Peyer's patch (tissue), 4 donors: ENCODE measurements around the gene KLHL3. TPM values are rescaled to one million over a fixed set of nuclear protein-coding genes. Genes with fewer than 3 reads are reported as not detected.

Experiments used
- DNase-seq, 3 donors: peaks; one replicate each; pipeline ENCODE4 v3.0.0-alpha.2; 2017 to 2019
- H3K27ac ChIP-seq, 4 donors: fragments of 200-600 bp; sonication (generic); one replicate each; pipeline ENCODE4 v1.5.1; 2016 to 2019
- H3K27me3 ChIP-seq, 2 donors: fragments of 200-600 bp; sonication (generic); one replicate each; pipeline ENCODE4 v1.5.1; 2019
- H3K36me3 ChIP-seq, 3 donors: fragments of 200-600 bp; sonication (generic); one replicate each; pipeline ENCODE4 v1.5.1; 2016 to 2019
- H3K4me1 ChIP-seq, 4 donors: fragments of 200-600 bp; sonication (generic); one replicate each; pipeline ENCODE4 v1.5.1; 2016 to 2019
- H3K4me3 ChIP-seq, 4 donors: fragments of 200-600 bp; sonication (generic); 1 replicate in 3 of 4; 2 replicates in 1 of 4; pipeline ENCODE4 v1.5.1; 2016 to 2019; ENCODE audit warnings: mild to moderate bottlenecking in 1 of 4
- H3K9me3 ChIP-seq, 4 donors: fragments of 200-600 bp; sonication (generic); one replicate each; pipeline ENCODE4 v1.5.1; 2016 to 2019; ENCODE audit warnings: mild to moderate bottlenecking in 1 of 4
- POLR2A ChIP-seq, 2 donors: fragments of 450-650 bp; IDR thresholded peaks; one replicate each; pipeline ENCODE4 v1.5.1; 2017; ENCODE audit warnings: antibody characterized with exemption in 2 of 2, mild to moderate bottlenecking in 2 of 2, moderate library complexity in 2 of 2
- total RNA-seq, 4 donors: library from RNA; depleted of rRNA; stranded (reverse); fragments of >200 nt; gene quantifications; one replicate each; pipeline ENCODE4 v1.1.0, GENCODE V29; 2016
- TF ChIP-seq, protein P1 (sequence below), 6 experiments: fragments of 450-650 bp in 4 of 6; fragments of 200-600 bp in 2 of 6; sonication (generic) in 1 of 6; IDR thresholded peaks; one replicate each; pipeline ENCODE4 v1.5.1; 2017 to 2019; ENCODE audit warnings: antibody characterized with exemption in 6 of 6, mild to moderate bottlenecking in 3 of 6, moderate library complexity in 1 of 6

Gene KLHL3
- total RNA-seq, 4 donors from 2014 or later = 5.0 to 9.5 (median 6.3) TPM

DNA sequence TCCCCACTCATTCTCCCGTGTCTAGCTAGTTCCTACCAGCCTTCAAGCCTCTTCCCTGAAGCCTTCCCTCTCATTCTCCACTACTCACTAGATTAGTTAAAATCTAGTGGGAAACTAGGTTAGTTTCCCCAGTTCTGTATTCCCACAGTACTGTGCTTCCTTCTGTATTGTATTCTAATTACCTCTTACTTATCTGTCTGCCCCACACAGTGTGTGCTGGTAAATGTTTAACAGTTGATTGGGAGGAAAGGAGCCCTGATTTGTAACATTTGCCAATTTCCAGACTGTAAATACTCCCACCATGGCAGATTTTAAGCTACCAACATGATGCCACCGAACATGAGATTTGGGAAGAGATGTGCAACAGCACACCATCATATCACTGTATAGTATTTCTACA lies 8.3 kb downstream of the KLHL3 start:
- Histone ChIP-seq H3K4me3 (no peak overlapping the region), H3K4me1 (no peaks in the 10 kb centered on the region), H3K27ac (no peak overlapping the region), H3K27me3 (no peaks in the 10 kb centered on the region), H3K36me3 (no peaks in the 10 kb centered on the region), H3K9me3 (no peaks in the 10 kb centered on the region)
- no peak for TF ChIP-seq POLR2A (IDR thresholded peaks at IDR 0.05)
- no peak for DNase-seq

DNA sequence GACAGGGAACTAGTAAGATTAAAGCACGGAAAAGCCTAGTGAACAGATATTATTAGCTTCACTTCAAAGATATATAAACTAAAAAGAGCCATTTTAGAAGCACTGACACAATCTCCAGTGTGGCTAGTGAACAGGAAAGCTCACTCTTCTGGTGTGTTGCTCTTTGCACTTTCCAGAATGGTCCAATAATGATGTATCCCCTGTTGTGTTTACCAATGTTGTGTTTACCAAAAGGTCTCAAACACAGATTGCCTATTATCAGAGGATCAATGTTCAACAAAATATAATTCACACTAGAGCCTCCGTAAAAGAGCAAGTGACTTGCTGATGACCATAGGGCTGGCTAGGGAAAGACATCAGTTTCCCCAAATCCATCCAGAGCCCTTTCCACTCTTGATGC lies 11.6 kb downstream of the KLHL3 start:
- no peak for TF ChIP-seq POLR2A (IDR thresholded peaks at IDR 0.05)
- TF ChIP-seq, protein P1, sequence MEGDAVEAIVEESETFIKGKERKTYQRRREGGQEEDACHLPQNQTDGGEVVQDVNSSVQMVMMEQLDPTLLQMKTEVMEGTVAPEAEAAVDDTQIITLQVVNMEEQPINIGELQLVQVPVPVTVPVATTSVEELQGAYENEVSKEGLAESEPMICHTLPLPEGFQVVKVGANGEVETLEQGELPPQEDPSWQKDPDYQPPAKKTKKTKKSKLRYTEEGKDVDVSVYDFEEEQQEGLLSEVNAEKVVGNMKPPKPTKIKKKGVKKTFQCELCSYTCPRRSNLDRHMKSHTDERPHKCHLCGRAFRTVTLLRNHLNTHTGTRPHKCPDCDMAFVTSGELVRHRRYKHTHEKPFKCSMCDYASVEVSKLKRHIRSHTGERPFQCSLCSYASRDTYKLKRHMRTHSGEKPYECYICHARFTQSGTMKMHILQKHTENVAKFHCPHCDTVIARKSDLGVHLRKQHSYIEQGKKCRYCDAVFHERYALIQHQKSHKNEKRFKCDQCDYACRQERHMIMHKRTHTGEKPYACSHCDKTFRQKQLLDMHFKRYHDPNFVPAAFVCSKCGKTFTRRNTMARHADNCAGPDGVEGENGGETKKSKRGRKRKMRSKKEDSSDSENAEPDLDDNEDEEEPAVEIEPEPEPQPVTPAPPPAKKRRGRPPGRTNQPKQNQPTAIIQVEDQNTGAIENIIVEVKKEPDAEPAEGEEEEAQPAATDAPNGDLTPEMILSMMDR (IDR thresholded peaks at IDR 0.05) = no peak
- Histone ChIP-seq H3K36me3 (no peaks in the 10 kb centered on the region), H3K27me3 (no peaks in the 10 kb centered on the region), H3K27ac (no peak overlapping the region), H3K9me3 (no peaks in the 10 kb centered on the region), H3K4me1 (no peaks in the 10 kb centered on the region), H3K4me3 (no peak overlapping the region)
- DNase-seq = no peak

DNA sequence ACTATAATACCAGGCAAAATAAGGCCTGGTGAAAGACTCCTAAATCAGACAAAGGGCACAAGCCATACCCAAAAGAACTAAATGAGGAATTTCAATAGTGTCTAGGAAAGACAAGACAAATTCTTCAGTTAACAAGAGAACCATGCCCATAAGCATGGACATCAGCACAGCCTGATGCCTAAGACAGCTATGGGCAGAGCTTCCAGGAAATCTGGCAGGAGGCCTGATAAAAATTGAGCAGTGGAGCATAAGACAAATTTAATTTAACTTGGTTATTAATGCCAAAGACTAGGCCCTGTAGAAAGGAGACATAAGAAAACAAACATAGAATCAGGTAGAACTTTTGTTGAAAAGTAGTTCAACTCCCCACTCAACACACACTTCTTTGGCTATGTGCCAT lies 17.3 kb downstream of the KLHL3 start:
- Histone ChIP-seq H3K36me3 (no peaks in the 10 kb centered on the region), H3K9me3 (no peaks in the 10 kb centered on the region), H3K27ac (no peak overlapping the region), H3K27me3 (no peaks in the 10 kb centered on the region), H3K4me3 (no peak overlapping the region), H3K4me1 (no peaks in the 10 kb centered on the region)
- DNase-seq = no peak
- TF ChIP-seq, protein P1 (IDR thresholded peaks at IDR 0.05) = no peak
- no peak for TF ChIP-seq POLR2A (IDR thresholded peaks at IDR 0.05)

DNA sequence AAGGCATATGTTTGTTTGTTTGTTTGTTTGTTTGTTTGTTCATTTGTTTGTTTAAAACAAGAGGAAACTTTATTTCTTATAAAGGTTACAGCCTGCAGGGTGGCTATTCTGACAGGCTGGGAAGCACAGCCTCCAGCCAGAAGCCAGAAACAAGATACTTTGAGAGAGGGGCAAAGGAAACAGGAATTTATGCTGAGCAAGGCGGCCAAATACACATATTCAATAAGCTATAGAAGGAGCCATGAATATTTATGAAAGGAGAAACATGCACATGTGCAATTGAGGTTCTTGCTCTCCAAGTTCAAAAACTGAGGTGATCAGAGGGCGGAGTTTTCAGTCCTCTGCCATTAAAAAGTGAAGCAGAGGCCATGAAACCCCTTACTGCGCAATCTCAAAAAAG lies 19.6 kb downstream of the KLHL3 start:
- no peaks in the 10 kb centered on the region for H3K27me3 ChIP-seq
- TF ChIP-seq, protein P1 (IDR thresholded peaks at IDR 0.05) = no peak
- TF ChIP-seq POLR2A (IDR thresholded peaks at IDR 0.05) = no peak

DNA sequence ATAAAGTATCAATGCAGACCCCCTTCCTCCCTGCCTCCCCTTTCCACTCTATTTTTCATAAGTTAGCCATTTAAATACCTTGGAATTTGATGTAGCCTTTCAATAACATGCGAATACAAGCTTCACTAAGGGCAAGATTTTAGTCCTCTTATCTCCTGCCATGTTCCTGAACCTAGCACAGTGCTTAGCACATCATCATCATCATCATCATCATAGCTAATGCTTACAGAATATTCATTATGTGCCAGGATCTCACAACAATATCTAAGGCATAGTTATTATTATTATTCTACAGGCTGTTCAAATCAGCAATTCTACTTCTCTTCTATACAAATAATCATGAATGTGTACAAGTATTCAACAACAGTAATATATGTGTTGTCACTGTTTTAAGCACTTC lies 20.4 kb downstream of the KLHL3 start:
- no peak for DNase-seq
- Histone ChIP-seq H3K4me3 (no peak overlapping the region), H3K36me3 (no peaks in the 10 kb centered on the region), H3K4me1 (no peaks in the 10 kb centered on the region), H3K27ac (no peak overlapping the region), H3K9me3 (no peaks in the 10 kb centered on the region), H3K27me3 (no peaks in the 10 kb centered on the region)
- TF ChIP-seq POLR2A (IDR thresholded peaks at IDR 0.05) = no peak
- TF ChIP-seq, protein P1 (IDR thresholded peaks at IDR 0.05) = no peak

More for the DNA sequence above, 19.6 kb downstream of the KLHL3 start:
- H3K9me3 ChIP-seq = no peaks in the 10 kb centered on the region
- no peak overlapping the region for H3K27ac ChIP-seq
- no peak for DNase-seq
- no peak overlapping the region for H3K4me3 ChIP-seq
- H3K36me3 ChIP-seq = no peaks in the 10 kb centered on the region
- no peaks in the 10 kb centered on the region for H3K4me1 ChIP-seq

DNA sequence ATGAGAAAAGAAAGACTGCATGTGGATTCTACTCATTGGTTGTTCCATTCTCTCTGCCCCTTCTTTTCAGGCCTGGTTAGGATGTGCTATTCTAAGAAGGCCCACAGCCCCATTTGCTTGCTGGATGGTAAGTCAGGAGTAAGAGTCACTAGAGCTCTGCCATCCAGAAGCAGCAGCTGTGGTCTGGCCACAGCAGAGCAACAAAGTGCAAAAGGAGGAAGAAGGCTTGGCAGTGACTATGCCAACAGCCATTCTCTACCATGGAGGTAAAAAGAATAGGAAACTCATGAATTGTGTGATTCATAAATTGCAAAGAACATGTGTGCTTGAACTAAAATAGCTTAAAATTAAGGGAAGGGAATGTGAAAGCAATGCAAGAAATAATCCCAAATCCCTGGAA lies 20.9 kb downstream of the KLHL3 start:
- Histone ChIP-seq H3K4me3 (no peak overlapping the region), H3K27me3 (no peaks in the 10 kb centered on the region), H3K9me3 (no peaks in the 10 kb centered on the region)

More for the DNA sequence above, 20.9 kb downstream of the KLHL3 start:
- Histone ChIP-seq H3K4me1 (no peaks in the 10 kb centered on the region), H3K27ac (no peak overlapping the region), H3K36me3 (no peaks in the 10 kb centered on the region)
- DNase-seq = no peak
- no peak for TF ChIP-seq POLR2A (IDR thresholded peaks at IDR 0.05)
- TF ChIP-seq, protein P1 (IDR thresholded peaks at IDR 0.05) = no peak
